NCI-H2081 treated with DMSO at 0.1 percent for 48 hours (cell line): ENCODE results near the gene HLX.

Source experiments
- DNase-seq: peaks from one replicate; lab custom pipeline; 2025; lab: John Stamatoyannopoulos, UW

Gene HLX

GRCh38 chr1:220925707-220926106 is 46.5 kb downstream of the HLX start:
- no peak for DNase-seq

- no peak for DNase-seq
Measured at GRCh38 chr1:220926146-220926545, 46.9 kb downstream of the HLX start.

- no peak for DNase-seq
Measured at GRCh38 chr1:220927442-220927841, 48.2 kb downstream of the HLX start.

- DNase-seq = no peak
Measured at GRCh38 chr1:220928320-220928719, 49.1 kb downstream of the HLX start.

GRCh38 chr1:220928725-220929300 is 49.6 kb downstream of the HLX start:
- DNase-seq = no peak

- DNase-seq = no peak
Measured at GRCh38 chr1:220929304-220929703, 50.1 kb downstream of the HLX start.
